Naive thymus-derived CD8-positive, alpha-beta T cell (primary cell): ENCODE measurements around the gene SYNGR2. TPM values are rescaled to one million over a fixed set of nuclear protein-coding genes. Genes with fewer than 3 reads are reported as not detected.

Source experiments
- ATAC-seq, 2 donors: fragments of 150-1000 bp; cut with Tn5 transposase in 1 of 2; sonication (Bioruptor Pico), chemical (Tn5 transposase) in 1 of 2; 1 replicate in 1 of 2; 2 replicates in 1 of 2; pipeline ENCODE4 v1.10.0; 2021; ENCODE audit warnings: mild to moderate bottlenecking in 2 of 2, moderate library complexity in 2 of 2
- POLR2A ChIA-PET: fragments of 350-600 bp; sonication (Branson Sonifier 250); formaldehyde crosslinking; loops from one replicate; lab custom pipeline; 2021; ENCODE audit warnings: antibody characterized with exemption; lab: Charles Lee
- DNase-seq, 10 donors: peaks; one replicate each; pipeline versions ENCODE4 v3.0.0 to v3.0.0-alpha.2; 2020 to 2022
- H3K27ac Mint-ChIP-seq, 10 donors: one replicate each; pipeline ENCODE4 v1.8.0; 2020 to 2022; ENCODE audit warnings: mild to moderate bottlenecking in 10 of 10, mixed read lengths in 10 of 10, moderate library complexity in 4 of 10, inconsistent platforms in 1 of 10
- H3K27me3 Mint-ChIP-seq, 5 donors: one replicate each; pipeline ENCODE4 v1.8.0; 2021 to 2022; ENCODE audit warnings: mixed read lengths in 5 of 5
- H3K36me3 Mint-ChIP-seq, 3 donors: one replicate each; pipeline ENCODE4 v1.8.0; 2020 to 2022; ENCODE audit warnings: mixed read lengths in 3 of 3, mild to moderate bottlenecking in 2 of 3, inconsistent platforms in 1 of 3
- H3K4me1 Mint-ChIP-seq, 4 donors: one replicate each; pipeline ENCODE4 v1.8.0; 2021 to 2022; ENCODE audit warnings: mixed read lengths in 4 of 4
- H3K4me3 Mint-ChIP-seq, 10 donors: one replicate each; pipeline ENCODE4 v1.8.0; 2020 to 2022; ENCODE audit warnings: mild to moderate bottlenecking in 10 of 10, mixed read lengths in 10 of 10, moderate library complexity in 6 of 10, inconsistent platforms in 1 of 10
- H3K9me3 Mint-ChIP-seq, 9 donors: one replicate each; pipeline ENCODE4 v1.8.0; 2020 to 2022; ENCODE audit warnings: mixed read lengths in 9 of 9, mild to moderate bottlenecking in 3 of 9, inconsistent platforms in 1 of 9, moderate library complexity in 1 of 9
- polyA plus RNA-seq, 3 donors: library from polyadenylated mRNA; unstranded; fragments of 300-500 nt; fragmentation: Illumina TruSeq; gene quantifications; one replicate each; pipeline ENCODE4 v1.2.3, GENCODE V29; 2021
- total RNA-seq, 8 experiments: library from RNA in 2 of 8; stranded (reverse) in 2 of 8; gene quantifications; one replicate each; pipeline ENCODE4 v1.2.3 and lab custom pipeline; 2021 to 2026

Gene SYNGR2
- total and polyA plus RNA-seq, 5 experiments from 2014 or later: 58.1 to 108 (median 88.4) TPM

DNA sequence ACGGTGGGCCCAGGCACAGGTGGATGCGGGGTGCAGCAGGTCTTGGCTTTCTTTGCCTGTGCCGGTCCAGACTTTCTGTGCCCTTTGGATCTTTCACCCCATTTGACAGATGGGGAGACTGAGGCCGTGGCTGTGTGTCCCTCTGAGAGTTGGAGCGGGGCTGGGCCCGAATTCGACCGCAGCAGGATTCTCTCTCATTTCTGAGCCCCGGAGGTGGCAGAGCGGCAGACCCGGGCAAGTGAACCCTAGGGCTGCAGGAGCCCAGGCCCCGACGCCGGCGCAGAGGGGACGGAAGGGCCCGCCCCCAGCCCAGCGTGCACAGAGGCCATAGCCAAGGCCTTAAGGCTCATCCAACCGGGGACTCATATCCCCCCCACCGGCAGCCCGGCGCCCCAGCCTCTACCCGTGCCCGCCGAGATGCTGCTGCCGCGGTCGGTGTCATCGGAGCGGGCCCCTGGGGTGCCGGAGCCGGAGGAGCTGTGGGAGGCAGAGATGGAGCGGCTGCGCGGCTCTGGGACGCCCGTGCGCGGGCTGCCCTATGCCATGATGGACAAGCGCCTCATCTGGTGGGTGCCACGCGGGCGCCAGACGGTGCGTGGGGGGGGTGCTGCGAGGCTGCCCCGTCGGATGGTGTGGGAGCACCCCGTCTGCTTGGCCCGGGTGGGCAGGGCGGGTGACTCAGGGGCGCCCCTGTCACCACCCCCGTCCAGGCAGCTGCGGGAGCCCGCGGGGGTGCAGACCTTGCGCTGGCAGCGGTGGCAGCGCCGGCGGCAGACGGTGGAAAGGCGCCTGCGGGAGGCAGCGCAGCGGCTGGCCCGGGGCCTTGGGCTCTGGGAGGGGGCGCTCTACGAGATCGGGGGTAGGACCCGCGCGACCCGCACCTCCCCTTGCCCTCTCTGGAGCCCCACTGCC, 37.0 kb upstream of the SYNGR2 start:
- H3K9me3 Mint-ChIP-seq: peaks cover 0 to 2% (median 0%) of the 10 kb centered on the region in 9 donors
- ATAC-seq: peak in 1 of 2 donors; percentile 3
- H3K27ac Mint-ChIP-seq: peak overlapping the region; percentile 89 to 100 (median 97)
- H3K36me3 Mint-ChIP-seq: peaks cover 9 to 51% (median 27%) of the 10 kb centered on the region in 3 donors
- POLR2A ChIA-PET: interaction anchor here (0.6 to 30.2 kb wide), 21 partner anchors 6 to 878 kb away, joined by 3 to 1112 read pairs (median 10); partner anchors contain the start of genes C17orf99, CANT1, SYNGR2 and TMC6
- peak overlapping the region; percentile 96 to 100 (median 98) for H3K4me3 Mint-ChIP-seq
- DNase-seq: peak in 7 of 10 donors; percentile 42 to 67 (median 51)
- no peaks in the 10 kb centered on the region for H3K27me3 Mint-ChIP-seq
- peaks cover 37 to 71% (median 61%) of the 10 kb centered on the region in 4 donors for H3K4me1 Mint-ChIP-seq

- Mint-ChIP-seq H3K4me3 (peak overlapping the region; percentile 75 to 100 (median 92)), H3K9me3 (peaks cover 0 to 2% (median 0%) of the 10 kb centered on the region in 9 donors), H3K27me3 (no peaks in the 10 kb centered on the region), H3K27ac (peak overlapping the region; percentile 87 to 97 (median 90)), H3K36me3 (peaks cover 9 to 58% (median 27%) of the 10 kb centered on the region in 3 donors), H3K4me1 (peaks cover 36 to 72% (median 64%) of the 10 kb centered on the region in 4 donors)
- ATAC-seq (peak; percentile 17 to 23), DNase-seq (peak; percentile 62 to 96 (median 84))
- POLR2A ChIA-PET: interaction anchor here (0.6 to 30.2 kb wide), 11 partner anchors 6 to 1171 kb away, joined by 3 to 1112 read pairs (median 5); partner anchors contain the start of genes C17orf99, CANT1, SYNGR2 and TMC6
Measured at GRCh38 chr17:78132084-78132676, 36.2 kb upstream of the SYNGR2 start.

- ATAC-seq: no peak
- POLR2A ChIA-PET: interaction anchor here (0.6 to 30.2 kb wide), 10 partner anchors 5 to 1172 kb away, joined by 3 to 1112 read pairs (median 12); partner anchors contain the start of genes C17orf99, SYNGR2, TMC6 and TMC8
Measured at GRCh38 chr17:78132767-78133178, 35.6 kb upstream of the SYNGR2 start.

DNA sequence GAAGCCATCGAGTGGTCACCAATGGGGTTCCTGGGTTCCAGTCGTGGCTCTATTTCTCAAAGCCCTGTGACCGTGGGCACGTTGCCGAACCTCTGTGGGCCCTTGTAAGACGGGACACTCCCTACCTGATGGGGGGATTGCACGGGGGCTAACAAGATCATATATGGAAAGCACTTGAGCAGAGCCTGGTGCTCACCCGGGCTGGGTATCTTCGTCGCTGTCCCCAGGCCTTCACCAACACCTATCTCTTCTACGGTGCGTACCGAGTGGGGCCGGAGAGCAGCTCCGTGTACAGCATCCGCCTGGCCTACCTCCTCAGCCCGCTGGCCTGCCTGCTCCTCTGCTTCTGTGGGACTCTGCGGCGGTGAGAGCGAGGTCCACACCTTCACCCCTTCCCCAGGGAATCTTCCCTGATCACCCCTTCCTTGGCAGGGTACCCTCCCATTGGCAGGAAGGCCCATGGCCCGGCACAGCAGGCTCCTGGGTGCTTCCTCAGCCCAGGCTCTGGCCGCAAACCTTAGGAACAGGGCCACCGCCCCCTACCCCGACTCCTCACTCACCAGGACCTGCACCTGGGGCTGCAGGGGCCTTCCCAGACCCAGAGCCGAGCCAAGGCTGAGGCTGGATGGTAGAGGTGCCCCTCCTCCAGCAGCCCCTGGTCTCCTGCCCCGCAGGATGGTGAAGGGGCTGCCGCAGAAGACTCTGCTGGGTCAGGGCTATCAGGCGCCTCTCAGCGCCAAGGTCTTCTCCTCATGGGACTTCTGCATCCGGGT, 35.0 kb upstream of the SYNGR2 start:
- H3K36me3 Mint-ChIP-seq: peaks cover 9 to 60% (median 27%) of the 10 kb centered on the region in 3 donors
- peak overlapping the region; percentile 75 to 100 (median 90) for H3K4me3 Mint-ChIP-seq
- POLR2A ChIA-PET: interaction anchor here (0.6 to 30.2 kb wide), 11 partner anchors 8 to 175 kb away, joined by 3 to 1112 read pairs (median 10); partner anchors contain the start of genes SYNGR2, TMC6, TMC8 and TNRC6C
- peaks cover 0 to 2% (median 0%) of the 10 kb centered on the region in 9 donors for H3K9me3 Mint-ChIP-seq
- no peaks in the 10 kb centered on the region for H3K27me3 Mint-ChIP-seq
- ATAC-seq (no peak), DNase-seq (peak in 3 of 10 donors; percentile 40 to 65 (median 41))
- peak overlapping the region; percentile 87 to 97 (median 90) for H3K27ac Mint-ChIP-seq
- peaks cover 45 to 83% (median 75%) of the 10 kb centered on the region in 4 donors for H3K4me1 Mint-ChIP-seq

More at GRCh38 chr17:78132767-78133178, 35.6 kb upstream of the SYNGR2 start:
- peak in 1 of 10 donors; percentile 61 for DNase-seq
- peak overlapping the region; percentile 87 to 97 (median 90) for H3K27ac Mint-ChIP-seq
- peaks cover 42 to 77% (median 69%) of the 10 kb centered on the region in 4 donors for H3K4me1 Mint-ChIP-seq
- peaks cover 0 to 2% (median 0%) of the 10 kb centered on the region in 9 donors for H3K9me3 Mint-ChIP-seq
- peak overlapping the region; percentile 75 to 100 (median 90) for H3K4me3 Mint-ChIP-seq
- H3K27me3 Mint-ChIP-seq: no peaks in the 10 kb centered on the region
- H3K36me3 Mint-ChIP-seq: peaks cover 9 to 61% (median 27%) of the 10 kb centered on the region in 3 donors

DNA sequence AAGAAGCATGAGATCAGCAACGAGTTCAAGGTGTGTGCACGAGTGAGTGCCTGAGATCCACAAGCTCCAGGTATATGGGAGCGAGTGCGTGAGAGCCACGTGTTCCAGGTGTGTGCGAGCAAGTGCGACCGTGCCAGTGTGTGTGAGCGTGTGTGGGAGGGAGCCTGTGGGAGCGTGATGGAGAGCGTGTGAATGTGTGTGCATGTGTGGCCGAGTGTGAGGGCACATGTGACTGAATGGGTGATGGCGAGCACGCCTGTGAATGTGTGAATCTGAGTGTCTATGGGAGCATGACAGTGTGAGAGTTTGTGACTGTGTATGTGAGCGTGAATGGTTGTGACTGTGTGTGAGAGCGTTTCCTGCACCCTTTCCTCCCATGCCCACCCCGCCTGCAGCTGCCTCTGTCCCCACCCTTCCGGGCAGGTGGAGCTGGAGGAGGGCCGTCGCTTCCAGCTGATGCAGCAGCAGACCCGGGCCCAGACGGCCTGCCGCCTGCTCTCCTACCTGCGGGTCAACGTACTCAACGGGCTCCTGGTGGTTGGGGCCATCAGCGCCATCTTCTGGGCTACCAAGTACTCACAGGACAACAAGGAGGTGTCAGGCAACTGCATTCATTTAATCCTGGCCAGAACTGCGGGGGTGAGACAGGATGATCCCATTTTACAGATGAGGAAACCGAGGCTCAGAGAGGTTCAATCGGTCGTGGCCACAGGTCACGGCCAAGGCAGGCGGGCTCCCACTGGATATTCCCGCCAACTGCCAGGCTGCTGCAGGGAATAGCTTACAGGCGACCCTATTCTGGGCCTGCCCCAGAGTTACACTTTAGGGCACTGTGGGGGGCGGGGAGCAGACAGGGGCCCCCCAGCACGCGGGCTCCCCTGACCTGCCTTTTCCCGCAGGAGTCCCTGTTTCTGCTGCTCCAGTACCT, 34.1 kb upstream of the SYNGR2 start:
- POLR2A ChIA-PET: interaction anchor here (0.6 to 30.2 kb wide), 12 partner anchors 9 to 170 kb away, joined by 3 to 1112 read pairs (median 8); partner anchors contain the start of genes TMC6 and TMC8
- ATAC-seq (peak; percentile 19 to 27), DNase-seq (peak; percentile 64 to 93 (median 80))
- H3K27me3 Mint-ChIP-seq: no peaks in the 10 kb centered on the region
- H3K4me3 Mint-ChIP-seq: peak overlapping the region; percentile 75 to 100 (median 90)
- peaks cover 0 to 2% (median 0%) of the 10 kb centered on the region in 9 donors for H3K9me3 Mint-ChIP-seq
- H3K4me1 Mint-ChIP-seq: peaks cover 49 to 86% (median 79%) of the 10 kb centered on the region in 4 donors
- H3K27ac Mint-ChIP-seq: peak overlapping the region; percentile 87 to 97 (median 90)
- H3K36me3 Mint-ChIP-seq: peaks cover 9 to 66% (median 27%) of the 10 kb centered on the region in 3 donors

GRCh38 chr17:78134899-78135385, 33.4 kb upstream of the SYNGR2 start:
- H3K4me3 Mint-ChIP-seq: peak overlapping the region in 5 of 10 donors; percentile 1 to 100 (median 54)
- ATAC-seq (no peak), DNase-seq (peak in 1 of 10 donors; percentile 59)
- H3K27me3 Mint-ChIP-seq: no peaks in the 10 kb centered on the region
- H3K9me3 Mint-ChIP-seq: peaks cover 0 to 2% (median 0%) of the 10 kb centered on the region in 9 donors
- H3K27ac Mint-ChIP-seq: peak overlapping the region in 6 of 10 donors; percentile 61 to 94 (median 81)
- POLR2A ChIA-PET: interaction anchor here (0.6 to 30.2 kb wide), 13 partner anchors 9 to 643 kb away, joined by 3 to 1112 read pairs (median 8); partner anchors contain the start of genes TMC6 and TMC8
- H3K36me3 Mint-ChIP-seq: peaks cover 9 to 70% (median 27%) of the 10 kb centered on the region in 3 donors
- H3K4me1 Mint-ChIP-seq: peaks cover 48 to 86% (median 76%) of the 10 kb centered on the region in 4 donors

DNA sequence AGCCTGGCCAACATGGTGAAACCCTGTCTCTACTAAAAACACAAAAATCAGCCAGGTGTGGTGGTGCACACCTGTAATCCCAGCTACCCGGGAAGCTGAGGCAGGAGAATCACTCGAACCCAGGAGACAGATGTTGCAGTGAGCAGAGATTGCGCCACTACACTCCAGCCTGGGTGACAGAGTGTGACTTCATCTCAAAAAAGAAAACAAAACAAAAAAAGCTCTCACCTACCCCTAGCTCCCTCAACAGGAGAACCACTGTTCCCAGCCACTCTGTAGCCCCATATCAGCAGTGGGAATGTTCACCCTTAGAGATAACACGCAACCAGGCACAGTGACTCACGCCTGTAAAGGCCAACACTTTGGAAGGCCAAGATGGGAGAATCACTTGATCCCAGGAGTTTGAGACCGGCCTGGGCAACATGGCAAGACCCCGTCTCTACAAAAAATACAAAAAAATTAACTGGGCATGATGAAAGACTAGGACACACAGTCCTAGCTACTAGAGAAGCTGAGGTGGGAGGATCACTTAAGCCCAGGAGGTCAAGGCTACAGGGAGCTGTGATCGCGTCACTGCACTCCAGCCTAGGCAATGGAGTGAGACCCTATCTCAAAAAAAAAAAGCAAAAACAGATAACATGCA, 32.4 kb upstream of the SYNGR2 start:
- POLR2A ChIA-PET: interaction anchor here (0.5 to 30.2 kb wide), 8 partner anchors 9 to 790 kb away, joined by 3 to 1112 read pairs (median 6); partner anchors contain the start of genes TMC6 and TMC8
- ATAC-seq: no peak
- H3K4me3 Mint-ChIP-seq: peak overlapping the region in 8 of 10 donors; percentile 8 to 70 (median 39)
- peaks cover 9 to 70% (median 25%) of the 10 kb centered on the region in 3 donors for H3K36me3 Mint-ChIP-seq
- H3K27me3 Mint-ChIP-seq: no peaks in the 10 kb centered on the region
- no peak for DNase-seq
- peaks cover 0 to 2% (median 0%) of the 10 kb centered on the region in 9 donors for H3K9me3 Mint-ChIP-seq
- H3K4me1 Mint-ChIP-seq: peaks cover 49 to 84% (median 76%) of the 10 kb centered on the region in 4 donors
- peak overlapping the region; percentile 8 to 91 (median 70) for H3K27ac Mint-ChIP-seq

- DNase-seq: peak in 4 of 10 donors; percentile 48 to 70 (median 52)
- H3K36me3 Mint-ChIP-seq: peaks cover 9 to 73% (median 27%) of the 10 kb centered on the region in 3 donors
- H3K27me3 Mint-ChIP-seq: no peaks in the 10 kb centered on the region
- peak overlapping the region in 9 of 10 donors; percentile 22 to 72 (median 60) for H3K4me3 Mint-ChIP-seq
- POLR2A ChIA-PET: interaction anchor here (0.6 to 30.2 kb wide), 10 partner anchors 9 to 177 kb away, joined by 3 to 1112 read pairs (median 4); partner anchors contain the start of genes TMC6 and TMC8
- H3K27ac Mint-ChIP-seq: peak overlapping the region; percentile 32 to 90 (median 81)
- H3K9me3 Mint-ChIP-seq: peaks cover 0 to 2% (median 0%) of the 10 kb centered on the region in 9 donors
- no peak for ATAC-seq
- H3K4me1 Mint-ChIP-seq: peaks cover 48 to 94% (median 86%) of the 10 kb centered on the region in 4 donors
Measured at GRCh38 chr17:78137392-78138203, 30.8 kb upstream of the SYNGR2 start.
